GM20000 (cell line): ENCODE data around the gene KCNIP3.

Experiments used
- DNase-seq: peaks from one replicate; pipeline ENCODE4 v3.0.0; 2012; ENCODE audit warnings: low spot score
- TF ChIP-seq, protein P1 (sequence below): IDR thresholded peaks from 2 replicates; pipeline ENCODE4 v1.5.1; 2012; ENCODE audit warnings: mild to moderate bottlenecking, control low read depth; ENCODE audit errors: extremely low read depth, missing control alignments

KCNIP3 gene

GRCh38 chr2:95314964-95315611 lies 17.9 kb downstream of the KCNIP3 start:
- TF ChIP-seq, protein P1, sequence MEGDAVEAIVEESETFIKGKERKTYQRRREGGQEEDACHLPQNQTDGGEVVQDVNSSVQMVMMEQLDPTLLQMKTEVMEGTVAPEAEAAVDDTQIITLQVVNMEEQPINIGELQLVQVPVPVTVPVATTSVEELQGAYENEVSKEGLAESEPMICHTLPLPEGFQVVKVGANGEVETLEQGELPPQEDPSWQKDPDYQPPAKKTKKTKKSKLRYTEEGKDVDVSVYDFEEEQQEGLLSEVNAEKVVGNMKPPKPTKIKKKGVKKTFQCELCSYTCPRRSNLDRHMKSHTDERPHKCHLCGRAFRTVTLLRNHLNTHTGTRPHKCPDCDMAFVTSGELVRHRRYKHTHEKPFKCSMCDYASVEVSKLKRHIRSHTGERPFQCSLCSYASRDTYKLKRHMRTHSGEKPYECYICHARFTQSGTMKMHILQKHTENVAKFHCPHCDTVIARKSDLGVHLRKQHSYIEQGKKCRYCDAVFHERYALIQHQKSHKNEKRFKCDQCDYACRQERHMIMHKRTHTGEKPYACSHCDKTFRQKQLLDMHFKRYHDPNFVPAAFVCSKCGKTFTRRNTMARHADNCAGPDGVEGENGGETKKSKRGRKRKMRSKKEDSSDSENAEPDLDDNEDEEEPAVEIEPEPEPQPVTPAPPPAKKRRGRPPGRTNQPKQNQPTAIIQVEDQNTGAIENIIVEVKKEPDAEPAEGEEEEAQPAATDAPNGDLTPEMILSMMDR: no peak
- peak; percentile 39 for DNase-seq

- no peak for DNase-seq
- TF ChIP-seq, protein P1: no peak
Measured at GRCh38 chr2:95315801-95316411, 18.8 kb downstream of the KCNIP3 start.

GRCh38 chr2:95316466-95317122 lies 19.4 kb downstream of the KCNIP3 start:
- TF ChIP-seq, protein P1: no peak
- no peak for DNase-seq

- TF ChIP-seq, protein P1: no peak
- no peak for DNase-seq
Measured at GRCh38 chr2:95317123-95317500, 20.0 kb downstream of the KCNIP3 start.

GRCh38 chr2:95317665-95318425 lies 20.7 kb downstream of the KCNIP3 start:
- TF ChIP-seq, protein P1: no peak
- DNase-seq: no peak

- TF ChIP-seq, protein P1: no peak
- no peak for DNase-seq
Measured at GRCh38 chr2:95318431-95319220, 21.5 kb downstream of the KCNIP3 start.
